ENCODE results near the gene RPS6KL1.

Gene RPS6KL1

DNA sequence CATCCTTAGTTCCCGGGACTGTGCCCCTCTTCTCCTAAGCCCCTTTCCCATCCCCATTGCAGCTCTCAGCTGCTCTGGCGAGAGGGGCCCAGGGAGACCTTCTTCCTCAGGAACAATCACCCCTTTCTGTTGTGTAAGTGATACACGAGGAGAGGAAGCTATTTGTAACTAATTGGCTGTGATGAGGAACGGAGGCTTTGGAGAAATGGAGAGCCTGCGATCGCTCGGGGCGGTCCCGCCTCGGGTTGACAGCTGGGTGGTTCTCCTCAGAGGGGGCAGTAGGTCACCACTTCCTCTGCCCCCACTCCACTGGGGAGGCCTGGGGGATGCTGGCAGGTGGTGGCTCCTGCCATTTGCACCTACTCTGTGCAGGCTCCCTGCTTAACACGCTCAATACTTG lies 39.0 kb upstream of the RPS6KL1 start:
- H3K27me3 ChIP-seq (ENCODE audit: control insufficient read depth in 3 of 3, insufficient read depth in 3 of 3, low read depth in 1 of 3, low read length in 3 of 3), result no peaks in the 10 kb centered on the region
- no peak overlapping the region for H2BK15ac ChIP-seq (ENCODE audit: low read length)
- H3K9me3 ChIP-seq (replicated peaks in 1 of 2; ENCODE audit: control insufficient read depth in 2 of 2, insufficient read depth in 1 of 2, low read depth in 1 of 2, low read length in 2 of 2), result no peaks in the 10 kb centered on the region
- H3K4ac ChIP-seq (ENCODE audit: low read length), result no peak overlapping the region
- no peak overlapping the region for H2BK12ac ChIP-seq (ENCODE audit: low read length)
- no peaks in the 10 kb centered on the region for H3K79me1 ChIP-seq (ENCODE audit: low read depth, low read length)
- no peak overlapping the region for H2BK5ac ChIP-seq (ENCODE audit: low read length)
- H3K4me1 ChIP-seq (ENCODE audit: control insufficient read depth in 2 of 2, insufficient read depth in 1 of 2, low read depth in 1 of 2, low read length in 2 of 2), result peaks cover 17 to 20% of the 10 kb centered on the region in 2 donors
- H3K23ac ChIP-seq (ENCODE audit: low read depth, low read length, poor library complexity), result peak overlapping the region; percentile 9
- H3K27ac ChIP-seq (replicated peaks; ENCODE audit: low read length), result no peak overlapping the region
- no peak overlapping the region for H2BK120ac ChIP-seq (ENCODE audit: low read depth, low read length)
- no peak overlapping the region for H3K14ac ChIP-seq (ENCODE audit: low read length)
- no peaks in the 10 kb centered on the region for H3K36me3 ChIP-seq (replicated peaks in 1 of 2; ENCODE audit: control insufficient read depth in 2 of 2, insufficient read depth in 2 of 2, low read length in 2 of 2)
- no peak overlapping the region for H4K8ac ChIP-seq (ENCODE audit: low read depth, low read length)
- H3K18ac ChIP-seq (ENCODE audit: low read length), result peak overlapping the region; percentile 33
- no peak for DNase-seq (ENCODE audit: low spot score)
- H4K91ac ChIP-seq (ENCODE audit: low read depth, low read length, poor library complexity), result no peak overlapping the region
- peak overlapping the region; percentile 60 for H2AK5ac ChIP-seq (ENCODE audit: low read depth, low read length)
- H3K9ac ChIP-seq (ENCODE audit: low read depth, low read length, poor library complexity), result no peak overlapping the region
- peak overlapping the region; percentile 17 for H2AFZ ChIP-seq (ENCODE audit: low read length)
- H3K4me3 ChIP-seq (ENCODE audit: low read length in 2 of 2), result no peak overlapping the region
- WGBS, 2 donors (ENCODE audit: extremely low coverage in 2 of 2, insufficient read length in 2 of 2, insufficient replicate concordance in 1 of 2), result no CpG with 5 or more reads among the region's 11 CpGs
- no peak overlapping the region for H3K4me2 ChIP-seq (ENCODE audit: insufficient read depth, low read length, poor library complexity, severe bottlenecking)

DNA sequence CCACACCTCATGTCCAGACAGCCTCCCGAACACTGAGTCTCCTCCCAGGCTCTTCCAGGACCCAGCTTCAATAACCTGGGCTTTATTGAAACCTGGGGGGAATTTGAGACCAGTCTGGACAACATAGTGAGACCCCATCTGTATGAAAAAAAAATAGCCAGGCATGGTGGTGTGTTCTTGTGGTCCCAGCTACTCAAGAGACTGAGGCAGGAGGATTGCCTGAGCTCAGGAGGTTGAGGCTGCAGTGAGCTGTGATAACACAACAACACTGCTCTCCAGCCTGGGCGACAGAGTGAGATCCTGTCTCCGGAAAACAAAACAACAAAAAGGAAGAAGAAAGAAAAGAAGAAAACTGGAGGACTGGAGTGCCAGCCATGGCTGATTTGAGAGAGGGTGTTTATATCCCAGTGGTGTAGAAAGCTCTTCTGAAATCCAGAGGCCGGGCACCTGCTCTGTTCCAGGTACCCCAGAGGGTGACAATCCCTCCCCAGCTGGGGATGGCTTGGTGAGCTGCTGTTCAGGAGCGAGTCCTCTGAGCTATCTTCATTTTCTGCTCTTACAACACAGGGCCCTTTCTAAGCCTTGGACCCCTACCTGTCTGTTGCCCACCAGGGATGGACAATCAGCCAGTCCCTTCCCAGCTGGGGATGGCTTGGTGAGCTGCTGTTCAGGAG lies 38.3 kb upstream of the RPS6KL1 start:
- H4K91ac ChIP-seq (ENCODE audit: low read depth, low read length, poor library complexity), result no peak overlapping the region
- H3K4me2 ChIP-seq (ENCODE audit: insufficient read depth, low read length, poor library complexity, severe bottlenecking), result no peak overlapping the region

DNA sequence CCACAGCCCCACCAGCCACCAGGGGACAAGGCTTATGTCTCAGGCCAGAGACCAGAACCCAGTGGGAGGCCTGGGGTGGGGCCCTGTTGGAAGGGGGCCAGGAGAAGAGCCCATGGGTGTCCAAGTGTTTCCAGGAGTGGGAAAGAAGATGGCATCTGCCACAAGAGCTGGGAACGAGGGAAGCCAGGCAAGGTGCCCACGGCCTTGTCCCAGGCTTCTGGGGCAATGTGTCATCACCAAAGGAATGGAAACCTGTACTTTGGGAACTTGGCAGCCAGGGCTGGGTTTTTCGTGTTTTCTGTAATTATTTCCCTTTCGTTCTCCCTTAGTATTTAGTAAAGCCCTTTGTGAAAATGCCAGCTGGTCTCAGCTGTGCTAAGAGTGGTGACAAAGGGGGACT lies 37.7 kb upstream of the RPS6KL1 start:
- Histone ChIP-seq H3K9me3 (replicated peaks in 1 of 2; ENCODE audit: control insufficient read depth in 2 of 2, insufficient read depth in 1 of 2, low read depth in 1 of 2, low read length in 2 of 2) (no peaks in the 10 kb centered on the region), H2BK120ac (ENCODE audit: low read depth, low read length) (no peak overlapping the region), H4K91ac (ENCODE audit: low read depth, low read length, poor library complexity) (no peak overlapping the region), H3K36me3 (replicated peaks in 1 of 2; ENCODE audit: control insufficient read depth in 2 of 2, insufficient read depth in 2 of 2, low read length in 2 of 2) (no peaks in the 10 kb centered on the region), H2BK5ac (ENCODE audit: low read length) (no peak overlapping the region), H2BK15ac (ENCODE audit: low read length) (peak overlapping the region; percentile 28), H3K4me2 (ENCODE audit: insufficient read depth, low read length, poor library complexity, severe bottlenecking) (no peak overlapping the region), H4K8ac (ENCODE audit: low read depth, low read length) (no peak overlapping the region), H2BK12ac (ENCODE audit: low read length) (no peak overlapping the region), H3K4me1 (ENCODE audit: control insufficient read depth in 2 of 2, insufficient read depth in 1 of 2, low read depth in 1 of 2, low read length in 2 of 2) (peaks cover 30 to 32% of the 10 kb centered on the region in 2 donors), H3K23ac (ENCODE audit: low read depth, low read length, poor library complexity) (no peak overlapping the region), H3K18ac (ENCODE audit: low read length) (peak overlapping the region; percentile 27), H2AK5ac (ENCODE audit: low read depth, low read length) (peak overlapping the region; percentile 8), H3K14ac (ENCODE audit: low read length) (no peak overlapping the region), H3K79me1 (ENCODE audit: low read depth, low read length) (peaks cover 3% of the 10 kb centered on the region), H3K27ac (replicated peaks; ENCODE audit: low read length) (no peak overlapping the region), H3K4me3 (ENCODE audit: low read length in 2 of 2) (no peak overlapping the region), H3K4ac (ENCODE audit: low read length) (no peak overlapping the region), H2AFZ (ENCODE audit: low read length) (no peak overlapping the region), H3K9ac (ENCODE audit: low read depth, low read length, poor library complexity) (no peak overlapping the region), H3K27me3 (ENCODE audit: control insufficient read depth in 3 of 3, insufficient read depth in 3 of 3, low read depth in 1 of 3, low read length in 3 of 3) (peaks cover 0 to 3% (median 0%) of the 10 kb centered on the region in 3 experiments)
- WGBS, 2 donors (ENCODE audit: extremely low coverage in 2 of 2, insufficient read length in 2 of 2, insufficient replicate concordance in 1 of 2), result no CpG with 5 or more reads among the region's 4 CpGs
- DNase-seq (ENCODE audit: low spot score), result no peak

More for the DNA sequence above, 38.3 kb upstream of the RPS6KL1 start:
- no peak overlapping the region for H2BK15ac ChIP-seq (ENCODE audit: low read length)
- H3K27me3 ChIP-seq (ENCODE audit: control insufficient read depth in 3 of 3, insufficient read depth in 3 of 3, low read depth in 1 of 3, low read length in 3 of 3), result no peaks in the 10 kb centered on the region
- no peak overlapping the region for H3K23ac ChIP-seq (ENCODE audit: low read depth, low read length, poor library complexity)
- H2AFZ ChIP-seq (ENCODE audit: low read length), result no peak overlapping the region
- no peak overlapping the region for H2BK5ac ChIP-seq (ENCODE audit: low read length)
- no peak overlapping the region for H3K4me3 ChIP-seq (ENCODE audit: low read length in 2 of 2)
- H3K9me3 ChIP-seq (replicated peaks in 1 of 2; ENCODE audit: control insufficient read depth in 2 of 2, insufficient read depth in 1 of 2, low read depth in 1 of 2, low read length in 2 of 2), result no peaks in the 10 kb centered on the region
- WGBS, 2 donors (ENCODE audit: extremely low coverage in 2 of 2, insufficient read length in 2 of 2, insufficient replicate concordance in 1 of 2), result no CpG with 5 or more reads among the region's 5 CpGs
- H3K9ac ChIP-seq (ENCODE audit: low read depth, low read length, poor library complexity), result no peak overlapping the region
- peaks cover 23 to 26% of the 10 kb centered on the region in 2 donors for H3K4me1 ChIP-seq (ENCODE audit: control insufficient read depth in 2 of 2, insufficient read depth in 1 of 2, low read depth in 1 of 2, low read length in 2 of 2)
- no peak overlapping the region for H2BK12ac ChIP-seq (ENCODE audit: low read length)
- H2AK5ac ChIP-seq (ENCODE audit: low read depth, low read length), result peak overlapping the region; percentile 8
- H3K14ac ChIP-seq (ENCODE audit: low read length), result no peak overlapping the region
- H3K79me1 ChIP-seq (ENCODE audit: low read depth, low read length), result no peaks in the 10 kb centered on the region
- H2BK120ac ChIP-seq (ENCODE audit: low read depth, low read length), result no peak overlapping the region
- H4K8ac ChIP-seq (ENCODE audit: low read depth, low read length), result no peak overlapping the region
- DNase-seq (ENCODE audit: low spot score), result no peak
- H3K18ac ChIP-seq (ENCODE audit: low read length), result no peak overlapping the region
- no peak overlapping the region for H3K27ac ChIP-seq (replicated peaks; ENCODE audit: low read length)
- no peaks in the 10 kb centered on the region for H3K36me3 ChIP-seq (replicated peaks in 1 of 2; ENCODE audit: control insufficient read depth in 2 of 2, insufficient read depth in 2 of 2, low read length in 2 of 2)
- H3K4ac ChIP-seq (ENCODE audit: low read length), result no peak overlapping the region

DNA sequence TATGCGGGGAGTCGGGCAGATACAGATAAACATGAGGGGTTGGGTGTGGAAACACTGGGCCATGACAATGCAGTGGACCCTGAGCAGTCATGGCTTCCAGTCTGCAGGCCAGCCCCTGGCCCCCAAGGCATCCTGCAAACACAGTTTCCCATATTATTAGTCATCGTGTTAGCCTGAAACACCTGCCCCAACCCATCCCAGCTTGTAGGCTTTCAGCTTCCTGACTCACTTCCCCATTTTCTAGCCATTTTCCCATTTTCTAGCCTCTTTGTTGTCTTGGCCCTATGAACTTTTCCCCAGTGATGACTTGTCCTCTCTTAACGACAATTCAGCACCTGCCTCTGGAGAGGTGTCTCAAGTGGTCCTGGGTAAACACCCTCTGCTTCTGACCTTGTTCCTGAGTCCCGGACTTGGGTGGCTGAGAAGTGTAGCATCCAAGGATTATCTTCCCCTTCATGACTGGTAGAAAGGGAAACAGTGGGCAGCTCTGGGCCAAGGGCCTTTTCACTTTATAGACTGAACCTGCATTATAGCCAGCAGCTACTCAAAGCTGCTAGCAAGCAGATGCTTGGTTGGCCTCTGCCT lies 36.6 kb upstream of the RPS6KL1 start:
- H2BK120ac ChIP-seq (ENCODE audit: low read depth, low read length), result no peak overlapping the region
- H3K27me3 ChIP-seq (ENCODE audit: control insufficient read depth in 3 of 3, insufficient read depth in 3 of 3, low read depth in 1 of 3, low read length in 3 of 3), result peaks cover 0 to 9% (median 0%) of the 10 kb centered on the region in 3 experiments
- H3K36me3 ChIP-seq (replicated peaks in 1 of 2; ENCODE audit: control insufficient read depth in 2 of 2, insufficient read depth in 2 of 2, low read length in 2 of 2), result no peaks in the 10 kb centered on the region
- H3K18ac ChIP-seq (ENCODE audit: low read length), result no peak overlapping the region
- peaks cover 31 to 38% of the 10 kb centered on the region in 2 donors for H3K4me1 ChIP-seq (ENCODE audit: control insufficient read depth in 2 of 2, insufficient read depth in 1 of 2, low read depth in 1 of 2, low read length in 2 of 2)
- H3K9me3 ChIP-seq (replicated peaks in 1 of 2; ENCODE audit: control insufficient read depth in 2 of 2, insufficient read depth in 1 of 2, low read depth in 1 of 2, low read length in 2 of 2), result no peaks in the 10 kb centered on the region
- H3K23ac ChIP-seq (ENCODE audit: low read depth, low read length, poor library complexity), result no peak overlapping the region
- H3K4me2 ChIP-seq (ENCODE audit: insufficient read depth, low read length, poor library complexity, severe bottlenecking), result no peak overlapping the region
- no peak overlapping the region for H3K27ac ChIP-seq (replicated peaks; ENCODE audit: low read length)
- H3K9ac ChIP-seq (ENCODE audit: low read depth, low read length, poor library complexity), result no peak overlapping the region
- H3K4me3 ChIP-seq (ENCODE audit: low read length in 2 of 2), result no peak overlapping the region
- no peak overlapping the region for H3K14ac ChIP-seq (ENCODE audit: low read length)
- no peak for DNase-seq (ENCODE audit: low spot score)
- no peak overlapping the region for H2BK15ac ChIP-seq (ENCODE audit: low read length)
- H2BK12ac ChIP-seq (ENCODE audit: low read length), result no peak overlapping the region
- peaks cover 3% of the 10 kb centered on the region for H3K79me1 ChIP-seq (ENCODE audit: low read depth, low read length)
- H2BK5ac ChIP-seq (ENCODE audit: low read length), result no peak overlapping the region
- H2AK5ac ChIP-seq (ENCODE audit: low read depth, low read length), result no peak overlapping the region
- no peak overlapping the region for H4K91ac ChIP-seq (ENCODE audit: low read depth, low read length, poor library complexity)
- no peak overlapping the region for H2AFZ ChIP-seq (ENCODE audit: low read length)
- H3K4ac ChIP-seq (ENCODE audit: low read length), result no peak overlapping the region
- H4K8ac ChIP-seq (ENCODE audit: low read depth, low read length), result no peak overlapping the region
- WGBS, 2 donors (ENCODE audit: extremely low coverage in 2 of 2, insufficient read length in 2 of 2, insufficient replicate concordance in 1 of 2), result no CpG with 5 or more reads among the region's 5 CpGs
